CD8-positive, alpha-beta memory T cell (primary cell): ENCODE results near the gene EMP2. TPM values are rescaled to one million over a fixed set of nuclear protein-coding genes. Genes with fewer than 3 reads are reported as not detected.

Experiments
- CTCF ChIA-PET: fragments of 350-600 bp; sonication (Branson Sonifier 250); formaldehyde crosslinking; loops from one replicate; lab custom pipeline; 2021; ENCODE audit warnings: antibody characterized with exemption; lab: Charles Lee
- POLR2A ChIA-PET: fragments of 350-600 bp; sonication (Branson Sonifier 250); formaldehyde crosslinking; loops from one replicate; lab custom pipeline; 2021; ENCODE audit warnings: antibody characterized with exemption; lab: Charles Lee
- DNase-seq, 5 donors: peaks; one replicate each; pipeline versions ENCODE4 v3.0.0 to v3.0.0-alpha.2; 2020 to 2022; ENCODE audit warnings: mixed read lengths in 1 of 5
- H3K27ac ChIP-seq: one replicate; pipeline ENCODE4 v1.7.0; 2013; ENCODE audit warnings: low read depth, mild to moderate bottlenecking, low read length, moderate library complexity
- H3K27me3 ChIP-seq: 2 replicates; pipeline ENCODE4 v1.7.0; 2013; ENCODE audit warnings: low read length, mild to moderate bottlenecking; ENCODE audit not compliant: insufficient read depth, poor library complexity, severe bottlenecking
- H3K36me3 ChIP-seq: 2 replicates; pipeline ENCODE4 v1.7.0; 2013; ENCODE audit warnings: mild to moderate bottlenecking, low read length, moderate library complexity; ENCODE audit not compliant: insufficient read depth
- H3K4me1 ChIP-seq: 2 replicates; pipeline ENCODE4 v1.7.0; 2013; ENCODE audit warnings: mild to moderate bottlenecking, low read length, moderate library complexity; ENCODE audit not compliant: insufficient read depth
- H3K4me3 ChIP-seq: 2 replicates; pipeline ENCODE4 v1.7.0; 2013; ENCODE audit warnings: mild to moderate bottlenecking, low read length
- H3K9me3 ChIP-seq: 2 replicates; pipeline ENCODE4 v1.7.0; 2013; ENCODE audit warnings: mild to moderate bottlenecking, low read length
- H3K27ac Mint-ChIP-seq, 8 donors: one replicate each; pipeline ENCODE4 v1.8.0; 2020 to 2021; ENCODE audit warnings: mixed read lengths in 8 of 8, mild to moderate bottlenecking in 6 of 8, inconsistent platforms in 3 of 8, moderate library complexity in 3 of 8
- H3K27me3 Mint-ChIP-seq, 2 donors: one replicate each; pipeline ENCODE4 v1.8.0; 2020 to 2021; ENCODE audit warnings: mixed read lengths in 2 of 2, mild to moderate bottlenecking in 1 of 2, moderate library complexity in 1 of 2
- H3K36me3 Mint-ChIP-seq, 3 donors: one replicate each; pipeline ENCODE4 v1.8.0; 2020 to 2021; ENCODE audit warnings: mixed read lengths in 3 of 3, inconsistent platforms in 1 of 3, mild to moderate bottlenecking in 1 of 3
- H3K4me1 Mint-ChIP-seq, 3 donors: one replicate each; pipeline ENCODE4 v1.8.0; 2020 to 2021; ENCODE audit warnings: mixed read lengths in 3 of 3, inconsistent platforms in 1 of 3, mild to moderate bottlenecking in 1 of 3
- H3K4me3 Mint-ChIP-seq, 7 donors: one replicate each; pipeline ENCODE4 v1.8.0; 2020 to 2021; ENCODE audit warnings: mixed read lengths in 7 of 7, mild to moderate bottlenecking in 6 of 7, moderate library complexity in 4 of 7, inconsistent platforms in 2 of 7
- H3K9me3 Mint-ChIP-seq, 5 donors: one replicate each; pipeline ENCODE4 v1.8.0; 2020 to 2022; ENCODE audit warnings: mixed read lengths in 5 of 5, mild to moderate bottlenecking in 3 of 5, moderate library complexity in 2 of 5, inconsistent platforms in 1 of 5
- polyA plus RNA-seq: library from polyadenylated mRNA; unstranded; fragments of 300-500 nt; fragmentation: Illumina TruSeq; gene quantifications from one replicate; pipeline ENCODE4 v1.2.3, GENCODE V29; 2021
- total RNA-seq, 2 experiments: library from RNA; stranded (reverse); gene quantifications; one replicate each; pipeline ENCODE4 v1.2.3, GENCODE V29; 2021

The EMP2 gene
- total and polyA plus RNA-seq, 3 experiments from 2014 or later = not detected

DNA sequence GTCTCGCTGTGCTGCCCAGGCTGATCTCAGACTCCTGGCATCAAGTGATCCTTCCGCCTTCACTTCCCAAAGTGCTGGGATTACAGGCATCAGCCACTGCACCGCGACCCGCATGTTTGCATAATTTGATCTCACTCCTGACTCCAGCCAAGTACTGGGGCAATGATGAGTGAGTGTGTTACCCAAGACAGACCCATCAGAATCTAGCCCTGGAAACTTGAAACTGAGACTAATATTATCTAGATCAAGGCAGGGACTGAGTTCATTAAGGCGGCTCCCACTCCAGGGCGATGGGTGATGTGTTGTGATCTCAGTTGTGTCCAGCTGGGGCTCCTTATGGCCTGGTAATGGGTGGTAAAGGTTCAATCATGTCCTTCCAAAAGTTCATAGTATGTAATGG lies 53.4 kb downstream of the EMP2 start:
- no peaks in the 10 kb centered on the region for H3K9me3 ChIP-seq
- POLR2A ChIA-PET = no interaction called here
- H3K9me3 Mint-ChIP-seq = no peaks in the 10 kb centered on the region
- H3K4me1 Mint-ChIP-seq = no peaks in the 10 kb centered on the region
- H3K4me3 Mint-ChIP-seq = no peak overlapping the region
- no peak overlapping the region for H3K4me3 ChIP-seq
- H3K4me1 ChIP-seq = no peaks in the 10 kb centered on the region
- no peaks in the 10 kb centered on the region for H3K27me3 ChIP-seq
- H3K36me3 Mint-ChIP-seq = no peaks in the 10 kb centered on the region
- no peak overlapping the region for H3K27ac ChIP-seq
- H3K36me3 ChIP-seq = no peaks in the 10 kb centered on the region
- no peak for DNase-seq
- CTCF ChIA-PET = no interaction called here
- H3K27ac Mint-ChIP-seq = no peak overlapping the region
- H3K27me3 Mint-ChIP-seq = peaks cover 0 to 4% of the 10 kb centered on the region in 2 donors

- Histone ChIP-seq H3K27me3 (peaks cover 3% of the 10 kb centered on the region), H3K4me3 (no peak overlapping the region), H3K9me3 (no peaks in the 10 kb centered on the region), H3K36me3 (no peaks in the 10 kb centered on the region), H3K27ac (no peak overlapping the region), H3K4me1 (no peaks in the 10 kb centered on the region)
- ChIA-PET POLR2A (no interaction called here), CTCF (no interaction called here)
- peaks cover 2 to 4% (median 3%) of the 10 kb centered on the region in 3 donors for H3K4me1 Mint-ChIP-seq
- no peak overlapping the region for H3K4me3 Mint-ChIP-seq
- no peaks in the 10 kb centered on the region for H3K36me3 Mint-ChIP-seq
- no peak for DNase-seq
- H3K9me3 Mint-ChIP-seq = no peaks in the 10 kb centered on the region
- no peak overlapping the region for H3K27ac Mint-ChIP-seq
- H3K27me3 Mint-ChIP-seq = peaks cover 6 to 7% of the 10 kb centered on the region in 2 donors
Observed at GRCh38 chr16:10525214-10525825, 55.1 kb downstream of the EMP2 start.

GRCh38 chr16:10522966-10523365 lies 57.4 kb downstream of the EMP2 start:
- POLR2A ChIA-PET = no interaction called here
- CTCF ChIA-PET = interaction anchor here (2.1 to 4.8 kb wide), 2 partner anchors 214 to 396 kb away, joined by 5 to 23 read pairs; no protein-coding TSS in a partner anchor
- no peak overlapping the region for H3K27ac Mint-ChIP-seq

GRCh38 chr16:10521681-10522274 lies 58.6 kb downstream of the EMP2 start:
- peak in 2 of 5 donors; percentile 10 to 27 for DNase-seq
- Histone ChIP-seq H3K4me1 (no peaks in the 10 kb centered on the region), H3K4me3 (no peak overlapping the region), H3K27me3 (peaks cover 3% of the 10 kb centered on the region), H3K9me3 (no peaks in the 10 kb centered on the region), H3K36me3 (no peaks in the 10 kb centered on the region), H3K27ac (no peak overlapping the region)
- Mint-ChIP-seq H3K36me3 (no peaks in the 10 kb centered on the region), H3K4me1 (peaks cover 2 to 4% (median 3%) of the 10 kb centered on the region in 3 donors), H3K4me3 (no peak overlapping the region), H3K27ac (no peak overlapping the region), H3K27me3 (peaks cover 6 to 13% of the 10 kb centered on the region in 2 donors), H3K9me3 (no peaks in the 10 kb centered on the region)
- ChIA-PET POLR2A (no interaction called here), CTCF (interaction anchor here (0.7 to 4.8 kb wide), 5 partner anchors 12 to 397 kb away, joined by 3 to 23 read pairs (median 5); no protein-coding TSS in a partner anchor)

More at GRCh38 chr16:10522966-10523365, 57.4 kb downstream of the EMP2 start:
- H3K27ac ChIP-seq = no peak overlapping the region
- H3K36me3 ChIP-seq = no peaks in the 10 kb centered on the region
- peaks cover 3% of the 10 kb centered on the region for H3K27me3 ChIP-seq
- peaks cover 2 to 4% (median 3%) of the 10 kb centered on the region in 3 donors for H3K4me1 Mint-ChIP-seq
- no peak for DNase-seq
- H3K36me3 Mint-ChIP-seq = no peaks in the 10 kb centered on the region
- H3K4me1 ChIP-seq = no peaks in the 10 kb centered on the region
- no peak overlapping the region for H3K4me3 Mint-ChIP-seq
- no peaks in the 10 kb centered on the region for H3K9me3 Mint-ChIP-seq
- peaks cover 6 to 13% of the 10 kb centered on the region in 2 donors for H3K27me3 Mint-ChIP-seq
- no peak overlapping the region for H3K4me3 ChIP-seq
- no peaks in the 10 kb centered on the region for H3K9me3 ChIP-seq

DNA sequence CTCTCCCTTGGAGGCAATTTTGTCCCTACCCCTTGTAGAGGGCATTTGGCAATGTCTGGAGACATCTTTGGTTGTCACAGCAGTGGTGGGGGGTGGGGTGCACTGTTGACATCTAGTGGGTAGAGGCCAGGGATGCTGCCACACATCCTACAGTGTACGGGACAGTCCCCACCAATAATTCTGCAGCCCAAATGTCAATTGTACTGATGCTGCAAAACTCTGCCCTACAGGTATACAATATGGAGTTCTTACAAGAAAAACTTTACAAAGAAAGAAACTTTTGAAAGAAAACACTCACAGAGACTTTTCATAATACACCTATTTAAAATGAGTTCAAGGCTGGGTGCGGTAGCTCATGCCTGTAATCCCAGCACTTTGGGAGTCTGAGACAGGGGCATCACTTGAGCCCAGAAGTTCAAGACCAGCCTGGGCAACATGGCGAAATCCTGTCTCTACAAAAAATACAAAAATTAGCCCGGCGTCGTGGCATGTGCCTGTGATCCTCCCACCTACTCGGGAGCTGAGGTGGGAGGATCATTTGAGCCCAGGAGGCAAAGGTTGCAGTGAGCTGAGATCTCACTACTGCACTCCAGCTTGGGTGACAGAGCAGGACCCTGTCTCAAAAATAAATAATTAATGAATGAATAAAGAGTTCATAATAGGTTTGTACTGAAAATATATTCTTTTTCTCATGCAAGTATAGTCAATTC lies 59.4 kb downstream of the EMP2 start:
- peaks cover 3% of the 10 kb centered on the region for H3K27me3 ChIP-seq
- no peak overlapping the region for H3K27ac Mint-ChIP-seq
- peaks cover 6 to 13% of the 10 kb centered on the region in 2 donors for H3K27me3 Mint-ChIP-seq
- H3K9me3 Mint-ChIP-seq = no peaks in the 10 kb centered on the region
- no peaks in the 10 kb centered on the region for H3K36me3 Mint-ChIP-seq
- no peak for DNase-seq
- no peaks in the 10 kb centered on the region for H3K36me3 ChIP-seq
- H3K27ac ChIP-seq = no peak overlapping the region
- H3K9me3 ChIP-seq = no peaks in the 10 kb centered on the region
- ChIA-PET CTCF (interaction anchor here (1.1 to 4.8 kb wide), 5 partner anchors 9 to 398 kb away, joined by 3 to 23 read pairs (median 5); no protein-coding TSS in a partner anchor), POLR2A (no interaction called here)
- no peaks in the 10 kb centered on the region for H3K4me1 ChIP-seq
- peaks cover 2 to 4% (median 3%) of the 10 kb centered on the region in 3 donors for H3K4me1 Mint-ChIP-seq
- no peak overlapping the region for H3K4me3 Mint-ChIP-seq
- H3K4me3 ChIP-seq = no peak overlapping the region

- Mint-ChIP-seq H3K36me3 (no peaks in the 10 kb centered on the region), H3K27ac (peak overlapping the region in 1 of 8 donors; percentile 24), H3K9me3 (no peaks in the 10 kb centered on the region), H3K27me3 (peaks cover 3 to 13% of the 10 kb centered on the region in 2 donors), H3K4me3 (no peak overlapping the region), H3K4me1 (peaks cover 2 to 4% (median 3%) of the 10 kb centered on the region in 3 donors)
- H3K9me3 ChIP-seq = no peaks in the 10 kb centered on the region
- H3K27me3 ChIP-seq = peaks cover 3% of the 10 kb centered on the region
- no peak for DNase-seq
- H3K27ac ChIP-seq = no peak overlapping the region
- H3K36me3 ChIP-seq = no peaks in the 10 kb centered on the region
- no peaks in the 10 kb centered on the region for H3K4me1 ChIP-seq
- H3K4me3 ChIP-seq = no peak overlapping the region
- POLR2A ChIA-PET = no interaction called here
- CTCF ChIA-PET = interaction anchor here (1.1 to 4.8 kb wide), 4 partner anchors 10 to 217 kb away, joined by 3 to 23 read pairs (median 6); no protein-coding TSS in a partner anchor
Observed at GRCh38 chr16:10519929-10520868, 60.2 kb downstream of the EMP2 start.

DNA sequence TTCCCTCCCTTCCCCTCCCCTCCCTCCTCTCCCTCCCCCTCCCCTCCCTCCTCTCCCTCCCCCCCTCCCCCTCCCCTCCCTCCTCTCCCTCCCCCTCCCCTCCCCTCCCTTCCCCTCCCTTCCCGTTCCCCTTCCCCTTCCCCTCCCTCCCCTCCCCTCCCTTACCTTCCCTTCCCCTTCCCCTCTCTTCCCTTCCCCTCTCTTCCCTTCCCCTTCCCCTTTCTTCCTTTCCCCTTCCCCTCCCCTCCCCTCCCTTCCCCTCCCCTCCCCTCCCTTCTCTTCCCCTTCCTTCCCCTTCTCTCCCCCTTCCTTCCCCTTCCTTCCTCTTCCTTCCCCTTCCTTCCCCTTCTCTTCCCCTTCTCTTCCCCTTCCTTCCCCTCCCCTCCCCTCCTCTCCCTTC lies 61.1 kb downstream of the EMP2 start:
- Histone ChIP-seq H3K36me3 (no peaks in the 10 kb centered on the region), H3K9me3 (no peaks in the 10 kb centered on the region), H3K27ac (no peak overlapping the region), H3K4me1 (no peaks in the 10 kb centered on the region), H3K4me3 (no peak overlapping the region), H3K27me3 (peaks cover 3% of the 10 kb centered on the region)
- DNase-seq = no peak
- no peak overlapping the region for H3K4me3 Mint-ChIP-seq
- peaks cover 3 to 13% of the 10 kb centered on the region in 2 donors for H3K27me3 Mint-ChIP-seq
- CTCF ChIA-PET = interaction anchor here (4.8 kb wide), 1 partner anchor 218 kb away, joined by 23 read pairs; no protein-coding TSS in a partner anchor
- POLR2A ChIA-PET = no interaction called here
- no peak overlapping the region for H3K27ac Mint-ChIP-seq
- H3K9me3 Mint-ChIP-seq = no peaks in the 10 kb centered on the region
- peaks cover 2 to 4% (median 3%) of the 10 kb centered on the region in 3 donors for H3K4me1 Mint-ChIP-seq
- no peaks in the 10 kb centered on the region for H3K36me3 Mint-ChIP-seq
